DND-41 (cell line): ENCODE data around the gene UNK.

Experiments used
- ATAC-seq: fragments of 200-7000 bp; cut with Tn5 transposase; 3 replicates; pipeline ENCODE4 v1.9.1; 2021; ENCODE audit warnings: low read depth; ENCODE audit not compliant: insufficient read depth
- DNase-seq: peaks from one replicate; pipeline ENCODE4 v3.0.0-alpha.2; 2020
- H2AFZ ChIP-seq: 2 replicates; pipeline ENCODE4 v1.6.0; 2012; ENCODE audit warnings: low read depth, low read length
- H3K27ac ChIP-seq: 2 replicates; pipeline ENCODE4 v1.5.1; 2012; ENCODE audit warnings: low read length, inconsistent platforms
- H3K27me3 ChIP-seq: fragments of 200-600 bp; sonication (generic); 2 replicates; pipeline ENCODE4 v1.6.0; 2012; ENCODE audit warnings: low read length, mild to moderate bottlenecking, inconsistent platforms; ENCODE audit not compliant: insufficient read depth, poor library complexity
- H3K36me3 ChIP-seq: 2 replicates; pipeline ENCODE4 v1.5.1; 2012; ENCODE audit warnings: low read length, inconsistent platforms; ENCODE audit not compliant: insufficient read depth
- H3K4me1 ChIP-seq: 2 replicates; pipeline ENCODE4 v1.5.1; 2012; ENCODE audit warnings: mild to moderate bottlenecking, low read length; ENCODE audit not compliant: insufficient read depth
- H3K4me2 ChIP-seq: 2 replicates; pipeline ENCODE4 v1.6.0; 2012; ENCODE audit warnings: mild to moderate bottlenecking, moderate library complexity, low read length, inconsistent platforms; ENCODE audit not compliant: insufficient read depth
- H3K4me3 ChIP-seq, 2 experiments: fragments of 200-600 bp in 1 of 2; shearing (Covaris generic) in 1 of 2; 2 replicates each; pipeline ENCODE4 v1.5.1; 2012 to 2016; ENCODE audit warnings: inconsistent platforms in 2 of 2, low read length in 2 of 2, mild to moderate bottlenecking in 2 of 2, low read depth in 1 of 2, moderate library complexity in 1 of 2
- H3K79me2 ChIP-seq: 2 replicates; pipeline ENCODE4 v1.6.0; 2012; ENCODE audit warnings: low read length, inconsistent platforms; ENCODE audit not compliant: insufficient read depth
- H3K9ac ChIP-seq: 2 replicates; pipeline ENCODE4 v1.6.0; 2012; ENCODE audit warnings: low read depth, mild to moderate bottlenecking, inconsistent platforms, low read length, moderate library complexity
- H3K9me3 ChIP-seq: 2 replicates; pipeline ENCODE4 v1.5.1; 2012; ENCODE audit warnings: low read length, moderate library complexity, mild to moderate bottlenecking, inconsistent platforms; ENCODE audit not compliant: insufficient read depth, severe bottlenecking
- H4K20me1 ChIP-seq: 2 replicates; pipeline ENCODE4 v1.6.0; 2012; ENCODE audit warnings: low read length; ENCODE audit not compliant: insufficient read depth
- EZH2 ChIP-seq: IDR thresholded peaks from 3 replicates; pipeline ENCODE4 v1.6.1; 2012; ENCODE audit warnings: borderline replicate concordance, low read depth, mild to moderate bottlenecking, moderate library complexity, low read length, inconsistent platforms; ENCODE audit not compliant: severe bottlenecking
- TF ChIP-seq, protein P1 (sequence below): IDR thresholded peaks from 2 replicates; pipeline ENCODE4 v1.5.1; 2012; ENCODE audit warnings: borderline replicate concordance, low read length, moderate library complexity, mild to moderate bottlenecking; ENCODE audit not compliant: poor library complexity, severe bottlenecking; ENCODE audit errors: extremely low read depth

The UNK gene

GRCh38 chr17:75778861-75779249 lies 5.8 kb upstream of the UNK start:
- Histone ChIP-seq H3K79me2 (peaks cover 33% of the 10 kb centered on the region), H3K4me1 (peaks cover 44% of the 10 kb centered on the region), H3K9me3 (no peaks in the 10 kb centered on the region), H4K20me1 (peaks cover 42% of the 10 kb centered on the region), H2AFZ (no peak overlapping the region), H3K27me3 (no peaks in the 10 kb centered on the region), H3K9ac (peak overlapping the region; percentile 94), H3K4me2 (peak overlapping the region; percentile 77), H3K36me3 (peaks cover 44% of the 10 kb centered on the region), H3K4me3 (peak overlapping the region; percentile 68 to 84), H3K27ac (peak overlapping the region; percentile 90)
- DNase-seq, result no peak
- no peak for TF ChIP-seq EZH2
- TF ChIP-seq, protein P1, sequence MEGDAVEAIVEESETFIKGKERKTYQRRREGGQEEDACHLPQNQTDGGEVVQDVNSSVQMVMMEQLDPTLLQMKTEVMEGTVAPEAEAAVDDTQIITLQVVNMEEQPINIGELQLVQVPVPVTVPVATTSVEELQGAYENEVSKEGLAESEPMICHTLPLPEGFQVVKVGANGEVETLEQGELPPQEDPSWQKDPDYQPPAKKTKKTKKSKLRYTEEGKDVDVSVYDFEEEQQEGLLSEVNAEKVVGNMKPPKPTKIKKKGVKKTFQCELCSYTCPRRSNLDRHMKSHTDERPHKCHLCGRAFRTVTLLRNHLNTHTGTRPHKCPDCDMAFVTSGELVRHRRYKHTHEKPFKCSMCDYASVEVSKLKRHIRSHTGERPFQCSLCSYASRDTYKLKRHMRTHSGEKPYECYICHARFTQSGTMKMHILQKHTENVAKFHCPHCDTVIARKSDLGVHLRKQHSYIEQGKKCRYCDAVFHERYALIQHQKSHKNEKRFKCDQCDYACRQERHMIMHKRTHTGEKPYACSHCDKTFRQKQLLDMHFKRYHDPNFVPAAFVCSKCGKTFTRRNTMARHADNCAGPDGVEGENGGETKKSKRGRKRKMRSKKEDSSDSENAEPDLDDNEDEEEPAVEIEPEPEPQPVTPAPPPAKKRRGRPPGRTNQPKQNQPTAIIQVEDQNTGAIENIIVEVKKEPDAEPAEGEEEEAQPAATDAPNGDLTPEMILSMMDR, result peak; percentile 66
- ATAC-seq, result no peak

DNA sequence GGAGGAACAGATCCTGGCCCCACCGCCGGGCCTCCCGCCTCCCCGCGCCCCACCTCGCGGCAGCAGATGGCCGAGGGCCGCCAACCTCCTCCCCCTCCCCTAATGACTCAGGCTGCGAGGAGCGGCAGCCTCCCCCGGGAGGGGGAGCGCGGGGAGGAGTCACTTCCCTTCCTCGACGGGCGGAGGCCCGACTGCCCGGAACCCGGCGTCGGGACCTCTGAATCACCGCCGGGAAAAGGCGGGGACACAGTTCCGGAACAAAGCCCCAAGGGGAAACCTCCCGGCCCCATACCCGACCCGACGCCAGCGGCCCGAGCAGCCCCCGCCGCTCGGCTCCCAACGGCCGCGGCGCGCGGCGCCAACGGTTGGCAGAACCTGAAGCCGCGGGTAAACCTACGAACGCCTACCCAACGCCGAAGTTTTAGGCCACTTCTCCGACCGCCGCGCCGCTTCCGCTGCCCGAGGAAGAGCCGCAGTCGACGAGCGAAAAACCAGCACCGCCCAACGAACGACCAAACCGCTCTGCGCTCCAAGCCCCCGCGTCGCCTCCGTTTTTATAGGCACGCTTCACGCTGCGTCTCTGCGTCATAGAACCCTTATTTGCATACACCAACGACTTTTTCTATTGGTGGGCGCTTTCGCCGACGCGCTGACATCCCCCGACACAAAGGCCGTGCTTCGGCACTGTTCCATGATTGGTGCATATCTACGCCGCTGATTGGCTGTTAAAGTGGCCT lies 5.2 kb upstream of the UNK start:
- peak overlapping the region; percentile 68 to 84; a peak in 3 of 4 replicates for H3K4me3 ChIP-seq
- peaks cover 36% of the 10 kb centered on the region for H3K79me2 ChIP-seq
- peak overlapping the region; percentile 77 for H3K4me2 ChIP-seq
- peak overlapping the region; percentile 94 for H3K9ac ChIP-seq
- H3K36me3 ChIP-seq, result peaks cover 44% of the 10 kb centered on the region
- H4K20me1 ChIP-seq, result peaks cover 42% of the 10 kb centered on the region
- H3K4me1 ChIP-seq, result peaks cover 48% of the 10 kb centered on the region
- H2AFZ ChIP-seq, result no peak overlapping the region
- peak overlapping the region; percentile 90 for H3K27ac ChIP-seq
- H3K9me3 ChIP-seq, result no peaks in the 10 kb centered on the region
- TF ChIP-seq EZH2, result no peak
- TF ChIP-seq, protein P1, result no peak
- H3K27me3 ChIP-seq, result no peaks in the 10 kb centered on the region
- DNase-seq, result peak; percentile 98
- ATAC-seq, result peak; percentile 75

DNA sequence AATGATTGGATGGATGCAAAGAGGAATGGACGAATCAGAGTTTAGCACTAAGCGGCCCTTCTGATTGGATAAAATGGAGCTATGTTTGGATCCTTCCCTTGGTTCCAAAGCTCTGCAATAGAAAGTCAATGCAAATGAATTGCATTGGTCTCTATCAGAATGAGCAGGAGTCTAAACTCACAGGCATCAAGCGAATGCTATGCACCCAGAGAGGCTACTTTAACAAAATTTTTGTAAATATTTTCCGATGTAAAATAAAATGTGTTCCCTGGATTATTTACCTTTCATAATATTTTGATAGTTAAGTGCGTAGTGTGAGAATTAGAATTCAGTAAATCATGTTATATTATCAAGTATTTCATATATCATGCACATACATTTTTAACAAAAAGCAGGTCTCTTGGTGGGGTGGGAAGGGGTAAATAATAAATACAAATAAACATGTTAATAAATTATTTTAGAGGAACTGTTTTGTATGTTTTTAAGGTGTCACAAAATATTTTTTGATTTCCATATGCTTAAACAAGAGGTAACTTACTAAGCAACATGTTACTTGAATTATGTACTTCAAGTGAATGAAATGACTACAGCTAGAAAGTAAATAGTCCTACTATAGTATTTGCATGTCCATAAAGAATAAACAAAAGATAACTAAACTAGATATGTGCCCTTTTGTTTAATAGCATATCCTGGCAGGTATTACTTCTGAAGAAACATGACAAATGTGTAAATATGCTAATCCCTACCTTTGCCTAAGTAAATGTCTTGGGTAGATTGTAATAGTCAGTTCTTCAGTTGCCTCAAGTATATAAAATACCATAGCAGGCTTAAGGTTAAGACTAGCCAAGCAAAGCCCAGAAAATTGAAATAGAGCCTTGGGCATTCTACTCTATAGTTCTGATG lies 4.4 kb upstream of the UNK start:
- Histone ChIP-seq H3K27me3 (no peaks in the 10 kb centered on the region), H3K9me3 (no peaks in the 10 kb centered on the region), H3K27ac (peak overlapping the region; percentile 77), H3K79me2 (peaks cover 40% of the 10 kb centered on the region), H3K36me3 (peaks cover 38% of the 10 kb centered on the region), H2AFZ (no peak overlapping the region), H3K4me1 (peaks cover 48% of the 10 kb centered on the region), H3K4me3 (peak overlapping the region in 1 of 2 experiments; percentile 22; a peak in 1 of 4 replicates), H3K4me2 (peak overlapping the region; percentile 53), H4K20me1 (peaks cover 39% of the 10 kb centered on the region), H3K9ac (peak overlapping the region; percentile 44)
- DNase-seq (no peak), ATAC-seq (no peak)
- no peak for TF ChIP-seq EZH2
- TF ChIP-seq, protein P1, result no peak
